Measurements from ENCODE around the gene MTARC2.

The MTARC2 gene

DNA sequence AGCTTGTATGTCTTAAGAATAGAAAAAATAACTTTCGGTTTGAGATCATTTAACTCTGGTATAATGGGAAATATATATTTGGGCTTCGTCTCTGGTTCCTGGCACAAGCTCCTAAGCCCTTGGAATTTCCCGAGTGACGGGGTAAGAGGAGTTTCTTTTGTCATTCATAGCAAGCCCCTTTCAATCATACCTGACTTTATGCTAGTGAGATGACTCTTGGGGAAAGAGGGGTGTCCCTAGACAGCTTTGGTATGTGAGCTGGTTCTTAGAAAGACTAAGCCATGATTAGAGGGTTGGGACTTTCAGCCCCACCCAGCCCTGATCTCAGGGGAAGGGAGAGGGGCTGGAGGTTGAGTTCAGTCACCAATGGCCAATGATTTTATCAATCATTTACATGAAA lies 24.7 kb downstream of the MTARC2 start:
- DNase-seq, result no peak

DNA sequence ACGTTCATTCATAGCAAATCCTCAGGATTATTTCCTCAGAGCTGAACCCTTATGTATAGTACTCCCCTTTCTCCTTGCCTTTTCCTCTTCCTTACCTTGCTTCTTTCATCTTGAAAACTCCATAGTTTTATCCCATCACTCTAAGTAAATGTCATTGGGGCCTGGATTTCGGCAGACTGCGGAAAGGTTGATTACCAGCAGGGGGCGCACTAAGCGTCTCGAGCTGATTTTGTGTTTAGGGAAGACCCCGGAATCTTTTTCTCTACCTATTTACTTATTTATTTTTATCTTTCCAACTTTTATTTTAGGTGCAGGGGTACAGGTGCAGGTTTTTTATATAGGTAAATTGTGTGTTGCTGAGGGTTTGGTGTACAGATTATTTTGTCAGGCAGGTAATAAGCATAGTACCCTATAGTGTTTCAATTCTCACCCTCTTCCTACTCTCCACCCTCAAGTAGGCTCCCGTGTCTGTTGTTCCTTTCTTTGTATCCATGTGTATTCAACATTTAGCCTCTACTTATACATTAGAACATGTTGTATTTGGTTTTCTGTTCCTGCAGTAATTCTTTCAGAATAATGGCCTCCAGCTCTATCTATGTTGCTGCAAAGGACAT lies 27.2 kb downstream of the MTARC2 start:
- DNase-seq, result peak; percentile 11

DNA sequence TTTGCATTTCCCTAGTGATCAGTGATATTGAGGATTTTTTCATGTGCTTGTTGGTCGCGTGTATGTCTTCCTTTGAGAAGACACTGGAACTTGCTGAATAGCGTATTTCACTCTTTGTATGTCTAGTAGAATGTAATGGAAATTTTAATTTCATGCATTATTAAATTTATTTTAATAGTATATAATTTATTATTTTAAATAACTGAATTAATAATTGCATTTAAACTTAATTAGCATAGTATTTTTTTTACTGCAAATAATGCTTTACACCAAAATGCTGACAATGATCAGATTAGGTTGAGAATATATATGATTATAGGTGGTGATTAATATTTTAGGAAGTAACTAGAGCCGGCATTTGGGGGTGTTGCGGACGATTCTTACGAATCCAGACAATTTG lies 28.1 kb downstream of the MTARC2 start:
- DNase-seq, result no peak

DNA sequence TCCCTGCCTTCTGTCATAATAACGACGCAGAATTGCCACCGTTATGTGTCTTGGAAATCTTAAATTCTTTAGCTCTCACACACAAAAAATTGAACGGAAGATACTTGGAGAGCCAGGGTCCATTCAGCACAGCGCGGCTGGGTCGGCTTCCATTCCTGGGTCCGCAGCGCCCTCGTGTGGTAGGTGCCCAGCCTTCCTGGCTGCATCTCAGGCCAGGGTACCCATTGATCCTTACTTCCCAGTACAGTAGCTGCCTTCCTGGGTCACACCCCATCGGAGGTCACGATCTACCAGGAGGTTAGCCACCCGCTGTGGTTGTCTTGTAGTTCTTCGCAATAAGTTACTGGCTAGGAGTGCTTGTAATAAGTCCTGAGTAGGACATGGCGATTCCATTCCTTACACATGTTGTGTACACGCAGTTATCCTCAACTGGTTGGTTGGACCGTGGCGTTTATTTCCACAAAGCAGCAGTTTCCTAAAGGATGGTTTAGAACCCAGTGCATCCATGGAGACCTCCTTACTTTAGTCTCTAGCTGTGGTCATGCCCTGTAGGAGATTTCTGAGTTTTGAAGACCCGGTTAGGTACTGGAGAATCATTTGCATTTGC lies 28.7 kb downstream of the MTARC2 start:
- DNase-seq, result peak; percentile 51

DNA sequence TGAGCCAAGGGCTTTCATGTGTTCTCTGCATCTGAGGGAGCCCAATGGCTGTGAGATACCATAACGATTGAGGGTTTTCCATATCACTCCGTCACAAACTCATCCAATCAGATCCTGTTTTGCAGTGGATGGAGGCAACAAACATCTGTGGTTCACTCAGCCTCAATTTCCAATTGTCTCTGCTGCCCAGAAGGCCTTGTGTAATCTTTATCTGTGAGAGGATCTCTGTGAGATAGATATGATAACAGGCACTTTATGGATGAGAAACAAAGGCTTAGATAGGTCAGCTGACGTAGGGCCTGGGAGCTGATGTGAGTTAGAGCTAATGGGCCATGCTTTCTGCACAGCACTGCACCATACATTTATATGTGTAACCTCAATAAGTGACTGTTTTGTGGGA lies 35.3 kb downstream of the MTARC2 start:
- no peak for DNase-seq

DNA sequence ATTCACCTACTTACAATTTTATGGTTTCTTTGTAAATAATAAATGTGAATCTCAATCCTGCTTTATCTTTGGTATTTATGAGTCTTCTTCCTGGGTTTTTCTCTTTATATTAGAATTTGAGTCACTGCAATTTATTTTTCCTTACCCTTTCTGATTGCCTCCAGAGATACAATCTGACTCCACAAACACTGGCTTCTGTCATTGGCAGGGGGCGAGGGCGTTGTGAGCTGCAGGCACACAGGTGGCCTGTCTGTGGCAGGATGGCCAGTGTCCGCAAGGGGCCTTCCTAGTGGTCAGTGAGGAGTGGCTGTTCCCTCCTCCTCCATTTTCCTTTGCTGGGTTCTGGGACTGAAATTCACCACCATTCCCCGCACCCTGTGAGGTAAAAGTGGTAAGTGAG lies 36.6 kb downstream of the MTARC2 start:
- DNase-seq, result no peak

DNA sequence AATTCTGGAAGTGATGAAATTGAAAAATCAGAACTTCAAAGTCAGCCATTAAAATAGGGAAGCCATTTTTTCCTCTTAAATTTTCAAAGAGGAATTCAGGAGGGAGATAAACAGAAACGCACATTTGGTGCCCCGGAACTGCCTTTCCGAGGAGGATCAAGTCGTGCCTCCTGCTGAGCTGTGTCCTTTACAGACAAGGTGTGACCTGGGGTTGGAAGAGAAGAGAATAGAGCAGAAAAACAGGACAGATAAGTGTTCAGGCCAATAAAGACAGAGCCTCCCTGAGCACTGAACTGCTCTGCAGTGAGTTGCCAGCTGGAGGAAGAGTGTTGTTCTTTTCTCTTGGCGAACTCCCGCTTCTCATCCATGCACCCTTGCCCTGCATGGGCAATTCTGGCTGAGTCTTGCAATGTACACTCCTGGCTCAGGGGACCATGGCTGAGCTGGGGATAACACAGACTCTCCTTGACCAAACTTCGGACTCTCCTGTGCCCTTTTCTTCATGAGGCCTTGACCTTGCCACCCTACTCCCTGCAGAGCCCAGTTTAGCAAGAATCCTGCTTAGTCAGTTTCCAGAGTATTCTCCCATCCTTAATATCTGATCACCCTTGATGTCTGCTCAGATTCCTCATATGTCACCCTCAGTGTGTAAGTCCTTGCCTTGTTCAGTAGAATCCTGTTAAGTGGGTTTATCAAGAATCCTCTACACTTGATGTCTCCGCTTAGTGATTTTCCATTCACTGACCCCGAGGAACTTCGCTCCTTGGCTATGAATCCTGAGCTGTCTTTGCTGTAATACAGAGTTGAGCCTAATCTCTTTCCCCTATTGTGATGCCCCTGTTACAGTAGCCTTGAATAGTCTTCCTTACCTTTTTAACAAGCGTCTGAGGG lies 37.3 kb downstream of the MTARC2 start:
- no peak for DNase-seq

DNA sequence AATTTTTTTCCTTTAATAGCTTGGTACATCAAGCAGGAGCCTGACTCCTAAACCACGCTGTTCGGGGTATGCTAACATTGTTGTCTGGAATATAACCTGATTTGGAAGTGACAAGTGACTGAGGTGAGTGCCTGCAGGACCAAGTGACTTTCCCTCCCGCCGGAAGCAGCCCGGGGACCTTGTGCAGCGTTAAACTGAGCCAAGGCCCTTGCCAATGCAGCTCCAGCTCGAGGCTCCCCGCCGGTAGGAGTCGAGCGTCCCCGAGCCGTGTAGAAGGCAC lies 37.9 kb downstream of the MTARC2 start:
- no peak for DNase-seq

DNA sequence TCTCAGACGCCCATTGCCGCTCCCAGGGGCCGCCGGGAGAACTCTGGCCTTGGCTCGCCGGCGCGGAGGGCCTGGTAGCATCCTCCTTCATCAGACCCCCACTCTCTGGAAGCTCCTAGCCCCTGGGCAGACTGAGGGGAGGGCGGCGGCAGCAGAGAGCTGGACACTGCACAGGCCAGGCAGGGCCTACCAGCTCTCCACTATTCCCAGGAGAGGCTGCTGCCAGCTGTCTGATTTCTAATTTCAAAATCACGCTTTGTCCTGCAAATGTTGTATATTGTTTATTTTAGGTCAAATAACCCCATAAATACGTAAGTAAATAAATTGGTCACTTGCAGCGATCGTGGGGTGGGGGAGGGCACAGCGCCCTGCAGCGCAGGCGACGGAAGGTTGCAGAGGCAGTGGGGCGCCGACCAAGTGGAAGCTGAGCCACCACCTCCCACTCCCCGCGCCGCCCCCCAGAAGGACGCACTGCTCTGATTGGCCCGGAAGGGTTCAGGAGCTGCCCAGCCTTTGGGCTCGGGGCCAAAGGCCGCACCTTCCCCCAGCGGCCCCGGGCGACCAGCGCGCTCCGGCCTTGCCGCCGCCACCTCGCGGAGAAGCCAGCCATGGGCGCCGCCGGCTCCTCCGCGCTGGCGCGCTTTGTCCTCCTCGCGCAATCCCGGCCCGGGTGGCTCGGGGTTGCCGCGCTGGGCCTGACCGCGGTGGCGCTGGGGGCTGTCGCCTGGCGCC lies 38.4 kb downstream of the MTARC2 start, which contains the start of gene MTARC1:
Gene MTARC1 (plus strand): TSS at position 577 of the 732 bp plus-strand sequence. CDS start 32 bp downstream, at position 609.
- DNase-seq, result no peak

DNA sequence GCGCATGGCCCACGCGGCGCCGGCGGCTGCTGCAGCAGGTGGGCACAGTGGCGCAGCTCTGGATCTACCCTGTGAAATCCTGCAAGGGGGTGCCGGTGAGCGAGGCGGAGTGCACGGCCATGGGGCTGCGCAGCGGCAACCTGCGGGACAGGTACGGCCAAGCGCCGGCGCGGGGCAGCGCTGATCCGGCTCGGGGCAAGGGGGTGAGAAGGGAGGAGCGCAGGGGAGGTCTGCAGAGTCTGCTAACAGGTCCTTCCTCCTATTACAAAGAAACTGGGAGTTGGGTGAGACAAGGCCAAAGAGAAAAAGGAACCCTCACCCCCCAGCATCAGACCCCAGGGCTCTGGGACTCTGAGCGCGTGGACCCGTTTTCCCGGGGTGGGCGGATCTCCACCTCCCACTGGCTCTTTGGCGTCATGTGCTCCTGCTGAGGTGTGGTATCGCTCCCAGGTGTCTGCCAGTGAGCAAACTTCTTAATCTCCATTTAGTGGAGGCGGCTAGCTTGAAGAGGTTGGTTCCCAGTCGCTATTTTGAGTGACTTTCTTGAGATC lies 39.0 kb downstream of the MTARC2 start:
- DNase-seq, result no peak

DNA sequence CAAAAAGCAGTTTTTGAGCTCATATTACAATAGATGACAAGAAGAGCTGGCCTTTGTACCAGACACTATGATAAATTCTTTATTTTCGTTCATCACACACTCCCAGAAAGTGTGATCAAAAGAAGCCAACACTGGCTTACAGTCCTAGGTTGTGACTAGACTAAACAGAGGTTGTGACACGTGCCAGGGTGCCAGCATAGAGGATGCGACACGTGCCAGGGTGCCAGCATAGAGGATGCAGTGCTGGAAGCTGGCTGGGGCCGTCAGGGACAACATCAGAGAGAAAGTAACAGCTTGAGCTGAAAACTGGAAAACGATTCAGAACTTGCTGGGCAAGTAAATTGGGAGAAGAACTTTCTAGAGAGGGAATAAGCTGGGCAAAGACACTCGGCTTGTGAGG lies 40.8 kb downstream of the MTARC2 start:
- DNase-seq, result no peak

DNA sequence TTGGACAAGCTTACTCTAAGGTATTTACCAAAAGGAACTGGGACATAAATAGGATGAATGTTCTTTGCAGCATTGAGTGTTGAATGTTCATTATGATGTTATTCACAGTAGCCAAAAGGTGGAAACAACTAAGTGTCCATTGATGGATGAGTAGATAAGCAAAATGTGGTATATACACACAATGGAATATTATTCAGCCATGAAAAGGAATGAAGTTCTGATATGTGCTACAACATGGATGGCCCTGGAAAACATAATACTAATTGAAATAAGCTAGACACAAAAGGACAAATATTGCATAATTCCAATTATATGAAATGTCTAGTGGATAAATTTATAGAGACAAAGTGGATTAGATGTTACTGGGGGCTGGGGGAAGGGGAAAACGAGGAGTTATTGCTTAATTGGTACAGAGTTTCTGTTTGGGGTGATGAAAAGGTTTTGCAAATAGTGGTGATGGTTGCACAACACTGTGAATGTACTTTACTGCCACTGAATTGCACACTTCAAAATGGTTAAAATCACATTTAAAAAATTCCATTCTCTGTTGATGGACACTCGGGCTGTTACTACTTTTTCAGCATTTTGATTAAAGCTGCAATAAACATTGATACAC lies 41.5 kb downstream of the MTARC2 start:
- DNase-seq, result no peak

DNA sequence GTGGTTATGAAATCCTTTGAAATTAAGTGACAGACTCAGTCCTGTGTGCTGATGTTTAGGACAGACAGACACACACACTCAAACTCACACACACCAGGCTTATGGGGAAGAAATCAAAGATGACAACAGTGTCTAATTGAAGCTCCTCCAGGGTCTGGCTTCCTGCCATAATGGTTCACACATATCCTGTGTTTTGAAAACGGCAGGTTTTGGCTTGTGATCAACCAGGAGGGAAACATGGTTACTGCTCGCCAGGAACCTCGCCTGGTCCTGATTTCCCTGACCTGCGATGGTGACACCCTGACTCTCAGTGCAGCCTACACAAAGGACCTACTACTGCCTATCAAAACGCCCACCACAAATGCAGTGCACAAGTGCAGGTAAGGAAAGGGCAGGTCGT lies 43.2 kb downstream of the MTARC2 start:
- no peak for DNase-seq

DNA sequence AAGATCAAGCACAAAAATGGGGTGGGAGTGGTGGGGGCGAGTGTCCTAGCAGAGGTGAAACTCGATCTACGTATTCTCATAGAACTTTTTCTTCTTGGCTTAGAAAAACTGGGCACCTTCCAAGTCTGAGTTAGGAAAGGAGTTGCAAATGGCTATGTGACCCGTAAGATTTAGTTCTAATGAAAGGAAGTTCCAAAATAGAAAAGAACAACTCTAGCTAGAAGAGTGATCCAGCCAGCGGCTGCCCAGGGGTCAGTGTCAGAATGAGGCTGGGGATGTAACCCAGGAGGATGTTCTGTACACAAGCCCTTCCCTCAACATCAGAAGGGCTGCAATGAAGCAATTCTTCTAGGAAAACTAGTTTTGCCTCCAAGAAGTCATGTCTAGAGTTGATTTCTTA lies 43.8 kb downstream of the MTARC2 start:
- DNase-seq, result no peak

DNA sequence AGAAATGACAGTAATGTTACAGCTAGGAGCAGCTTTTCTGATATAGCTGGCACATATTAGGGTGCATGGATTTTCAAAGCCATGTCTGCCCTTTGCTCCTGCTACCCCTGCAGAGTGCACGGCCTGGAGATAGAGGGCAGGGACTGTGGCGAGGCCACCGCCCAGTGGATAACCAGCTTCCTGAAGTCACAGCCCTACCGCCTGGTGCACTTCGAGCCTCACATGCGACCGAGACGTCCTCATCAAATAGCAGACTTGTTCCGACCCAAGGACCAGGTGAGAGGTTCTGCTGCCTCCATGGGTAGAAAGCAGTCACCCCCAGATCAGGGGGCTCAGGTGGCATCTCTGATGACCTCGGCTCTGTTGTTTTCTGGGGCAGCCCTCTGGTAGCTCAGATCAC lies 48.4 kb downstream of the MTARC2 start:
- no peak for DNase-seq

DNA sequence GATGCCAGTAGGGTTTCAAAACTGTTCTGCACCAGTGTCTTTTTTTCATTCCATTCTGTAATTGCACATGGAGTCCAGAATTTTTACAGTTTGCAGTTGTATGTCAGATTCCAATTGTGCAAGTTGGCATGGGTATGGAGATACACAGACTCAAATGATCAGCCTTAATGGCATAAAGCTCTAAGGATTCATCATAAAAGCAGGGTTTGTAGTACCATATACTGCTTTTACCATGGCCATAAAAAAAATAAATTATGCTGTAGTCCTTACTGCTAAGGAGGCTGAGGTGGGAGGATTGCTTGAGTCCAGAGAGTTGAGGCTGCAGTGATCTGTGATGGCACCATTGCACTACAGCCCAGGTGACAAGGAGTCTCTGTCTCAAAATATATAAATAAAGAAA lies 48.9 kb downstream of the MTARC2 start:
- DNase-seq, result no peak

DNA sequence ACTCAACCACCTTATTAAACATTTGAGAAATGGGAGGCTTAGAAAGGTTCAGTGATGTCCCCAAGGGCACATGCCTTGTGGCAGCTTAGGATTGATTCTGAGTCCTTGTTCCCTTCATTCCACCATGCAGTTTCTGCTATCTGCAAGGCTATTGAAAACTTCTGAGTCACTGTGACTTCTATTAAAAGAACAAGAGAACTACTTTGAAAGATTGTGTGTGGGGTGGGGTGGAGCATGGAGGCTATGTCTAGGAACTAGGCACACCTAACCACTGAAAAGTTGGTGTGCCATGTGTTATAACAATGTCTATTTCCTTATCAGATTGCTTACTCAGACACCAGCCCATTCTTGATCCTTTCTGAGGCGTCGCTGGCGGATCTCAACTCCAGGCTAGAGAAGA lies 49.4 kb downstream of the MTARC2 start:
- DNase-seq, result no peak

DNA sequence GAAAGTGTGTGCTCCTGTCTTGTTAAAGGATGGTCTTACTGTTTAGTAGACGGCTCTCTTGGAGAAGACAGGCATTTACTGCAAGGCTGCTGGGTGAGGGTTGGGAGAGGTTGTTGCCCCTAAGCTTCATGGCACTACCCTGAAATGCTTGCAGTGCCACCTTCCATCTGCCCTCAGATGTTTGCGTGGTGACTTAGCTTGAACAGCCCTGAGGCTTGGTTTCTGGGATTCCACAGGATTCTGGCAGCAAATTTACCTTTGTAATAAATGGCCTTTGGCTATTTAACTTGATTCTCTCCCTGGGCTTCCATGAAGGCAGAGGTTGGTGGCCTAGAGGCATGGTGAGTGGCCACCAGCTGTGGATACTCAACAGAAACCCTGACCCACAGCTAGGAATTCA lies 50.2 kb downstream of the MTARC2 start:
- no peak for DNase-seq

DNA sequence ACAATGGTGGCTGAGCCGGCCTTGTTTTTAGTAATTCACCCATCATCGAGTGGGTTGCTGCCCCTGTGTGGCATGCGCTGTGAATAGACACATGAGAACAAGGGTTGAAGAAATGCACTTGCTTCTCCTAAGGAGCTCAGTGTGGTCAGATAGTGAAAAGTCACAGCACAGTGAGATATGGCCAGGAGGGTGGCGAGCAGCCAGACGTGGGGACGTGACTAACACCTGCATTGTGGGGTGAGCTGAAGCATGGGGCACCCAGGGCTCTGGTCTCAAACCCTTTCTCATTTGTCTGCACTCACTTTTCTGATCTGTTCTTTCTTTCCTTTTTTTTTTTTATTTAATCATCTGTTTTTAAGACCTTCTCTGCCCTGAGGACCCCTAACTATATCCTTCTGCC lies 52.1 kb downstream of the MTARC2 start:
- no peak for DNase-seq

DNA sequence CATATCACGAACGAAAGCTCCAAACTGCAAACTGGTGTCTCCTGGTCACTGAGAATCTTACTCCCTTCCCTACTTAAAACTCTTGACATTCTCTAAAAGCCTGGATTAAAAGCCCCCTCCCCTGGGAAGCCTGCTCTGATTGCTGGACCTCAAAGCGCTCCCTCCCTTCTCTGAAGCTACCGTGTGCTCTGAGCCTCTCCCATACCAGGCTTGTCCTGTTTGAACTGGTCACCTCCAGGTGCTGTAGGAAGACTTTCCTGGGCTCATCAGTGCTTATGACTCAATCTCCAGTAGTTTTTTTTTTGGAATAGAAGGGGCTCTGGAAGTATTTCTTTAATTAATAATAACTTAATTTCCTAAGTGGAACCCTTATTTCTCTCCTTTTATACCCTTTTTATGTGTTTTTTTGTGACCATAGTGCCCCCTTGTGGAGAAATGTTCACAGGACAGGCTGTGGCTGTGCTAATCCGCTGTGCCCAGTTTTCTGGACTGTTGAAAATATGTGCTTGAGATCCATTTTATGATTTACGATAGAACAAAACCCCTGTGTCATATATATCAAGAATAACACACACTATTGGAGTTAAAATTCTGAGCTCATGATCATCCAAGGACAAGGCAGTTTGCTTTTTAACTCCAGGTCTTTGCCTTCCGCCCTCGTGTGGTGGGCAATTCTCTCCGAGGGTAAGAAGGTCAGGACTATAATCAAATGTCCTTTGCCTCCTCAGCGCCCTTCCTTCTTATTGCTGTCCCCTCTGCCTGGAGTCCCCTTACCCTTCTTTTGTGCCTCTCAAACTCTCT lies 55.5 kb downstream of the MTARC2 start:
- DNase-seq, result peak; percentile 17

DNA sequence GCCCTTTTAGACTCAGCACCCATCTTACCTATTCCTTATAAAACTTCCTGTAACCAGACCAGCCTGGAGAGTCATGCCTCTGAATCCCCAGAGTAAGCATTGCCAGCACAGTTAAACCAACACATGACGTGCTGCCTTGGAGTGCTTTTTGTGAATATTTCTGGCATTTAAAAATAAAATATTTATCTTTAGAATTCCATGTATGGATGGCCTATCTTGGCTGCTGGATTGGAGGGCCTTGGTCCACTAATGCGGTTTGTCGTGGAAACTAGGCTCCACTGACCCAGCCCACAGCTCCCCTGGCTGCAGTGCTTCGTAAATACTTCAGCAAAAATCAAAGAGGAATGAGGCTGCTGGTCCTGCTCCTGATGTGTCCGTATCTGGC lies 56.1 kb downstream of the MTARC2 start:
- DNase-seq, result no peak

DNA sequence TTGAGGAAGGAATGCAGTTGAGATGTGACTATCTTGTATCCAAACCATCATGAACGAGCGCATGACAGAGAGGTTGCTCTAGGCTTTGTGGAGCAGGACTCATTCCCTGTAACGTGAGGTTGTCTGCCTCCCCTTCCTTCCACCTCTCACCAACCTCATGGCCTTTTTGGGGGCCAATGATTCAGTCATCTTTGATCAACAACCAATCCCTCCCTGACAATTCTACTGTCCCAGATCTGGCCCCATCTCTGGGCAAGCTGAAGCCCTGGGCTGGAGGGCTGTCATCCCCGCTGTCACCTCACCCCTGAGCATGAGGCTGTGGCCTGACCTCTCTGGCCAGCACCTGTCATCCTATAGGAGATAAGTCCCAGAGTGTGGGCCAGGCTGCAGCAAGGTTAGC lies 58.3 kb downstream of the MTARC2 start:
- no peak for DNase-seq
